Measurements from ENCODE around the gene CAND1.

Gene CAND1

DNA sequence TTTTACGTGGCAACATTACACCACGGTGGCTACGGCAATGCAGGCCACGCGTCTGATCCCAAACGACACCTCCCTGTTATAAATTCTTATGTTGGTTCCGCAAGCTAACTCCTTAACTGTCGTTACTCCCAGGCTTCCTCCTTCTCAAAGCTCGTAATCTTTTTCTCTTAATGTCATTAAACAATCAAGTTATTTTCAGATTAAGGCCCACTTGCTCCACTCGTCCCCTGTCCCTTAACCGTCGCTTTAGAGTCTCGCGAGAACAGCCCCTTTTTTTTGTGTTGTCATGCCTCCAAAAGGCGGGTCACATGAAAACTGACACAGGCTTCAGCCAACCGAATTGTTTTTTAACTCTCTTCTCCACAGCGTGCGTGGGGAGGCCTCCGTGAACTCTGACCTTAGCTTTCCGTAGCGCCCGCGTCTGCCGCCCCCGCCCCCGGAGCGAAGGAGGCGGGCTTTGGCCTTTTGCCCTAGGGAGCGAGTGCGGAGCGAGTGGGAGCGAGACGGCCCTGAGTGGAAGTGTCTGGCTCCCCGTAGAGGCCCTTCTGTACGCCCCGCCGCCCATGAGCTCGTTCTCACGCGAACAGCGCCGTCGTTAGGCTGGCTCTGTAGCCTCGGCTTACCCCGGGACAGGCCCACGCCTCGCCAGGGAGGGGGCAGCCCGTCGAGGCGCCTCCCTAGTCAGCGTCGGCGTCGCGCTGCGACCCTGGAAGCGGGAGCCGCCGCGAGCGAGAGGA, at the start of gene CAND1:
Gene CAND1 (plus strand): TSS at position 463 of the 737 bp plus-strand sequence. CDS start 360 bp downstream, outside the sequence.
- peak; percentile 94 to 96 for DNase-seq

DNA sequence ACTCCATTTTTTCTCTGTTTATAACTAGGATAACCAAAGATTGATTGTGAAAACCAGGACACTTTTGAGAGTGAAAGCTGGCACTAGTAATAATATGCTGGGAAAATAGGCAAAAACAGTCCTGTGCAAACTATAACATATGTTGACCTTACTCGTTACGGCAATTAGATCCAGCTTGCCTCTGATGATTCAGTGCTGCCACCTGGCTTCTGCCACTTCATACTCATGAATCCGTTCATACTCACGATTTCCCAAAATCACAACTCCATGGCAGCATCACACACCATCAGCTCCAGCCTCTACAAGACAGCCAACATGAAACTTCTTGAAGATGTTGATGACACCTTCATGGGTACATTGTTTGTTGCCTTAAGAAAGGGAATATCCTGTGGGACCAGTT, 49.1 kb upstream of the CAND1 start:
- DNase-seq = no peak

DNA sequence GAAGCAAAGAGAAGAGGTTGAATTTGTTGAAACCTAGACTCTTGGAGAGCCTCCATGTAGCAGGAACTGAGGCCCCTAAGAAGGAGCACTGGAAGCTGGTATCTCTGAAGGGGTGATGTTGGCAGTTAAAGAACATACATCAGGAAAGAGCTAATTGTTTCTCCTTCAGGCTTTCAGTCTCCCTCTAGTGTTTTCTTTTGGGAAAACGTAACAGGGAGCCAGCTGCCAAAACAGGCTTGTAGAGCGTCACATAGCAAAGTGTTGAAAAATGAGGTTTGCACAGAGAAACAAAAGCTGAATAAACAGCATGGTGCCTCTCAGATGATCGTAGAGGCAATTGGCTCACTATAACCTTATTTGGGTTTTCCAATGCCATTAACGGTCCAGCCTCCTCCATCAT, 46.9 kb upstream of the CAND1 start:
- no peak for DNase-seq

- no peak for DNase-seq
These were observed 45.9 kb upstream of the CAND1 start for GRCh38 chr12:67223225-67223624.

GRCh38 chr12:67237231-67237630, 31.9 kb upstream of the CAND1 start:
- no peak for DNase-seq

DNA sequence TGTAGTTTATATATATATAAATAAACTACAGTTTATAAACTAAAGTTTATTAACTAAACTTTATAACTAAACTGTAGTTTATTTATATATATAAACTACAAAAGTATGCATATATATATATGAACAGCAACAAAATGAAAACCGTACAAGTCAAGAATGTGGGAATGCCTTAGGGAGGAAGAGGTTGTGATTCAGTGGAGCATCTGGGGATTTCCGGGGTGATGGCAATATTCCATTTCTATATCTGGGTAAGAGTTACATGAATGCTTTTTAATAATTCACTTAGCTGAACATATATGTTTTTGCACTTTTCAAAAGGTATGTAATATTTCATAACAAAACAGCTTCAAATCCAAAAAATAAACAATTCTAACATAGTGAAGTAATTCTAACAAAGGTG, 30.1 kb upstream of the CAND1 start:
- no peak for DNase-seq

GRCh38 chr12:67241482-67241881, 27.7 kb upstream of the CAND1 start:
- DNase-seq = no peak

GRCh38 chr12:67243260-67243659, 25.9 kb upstream of the CAND1 start:
- no peak for DNase-seq

DNA sequence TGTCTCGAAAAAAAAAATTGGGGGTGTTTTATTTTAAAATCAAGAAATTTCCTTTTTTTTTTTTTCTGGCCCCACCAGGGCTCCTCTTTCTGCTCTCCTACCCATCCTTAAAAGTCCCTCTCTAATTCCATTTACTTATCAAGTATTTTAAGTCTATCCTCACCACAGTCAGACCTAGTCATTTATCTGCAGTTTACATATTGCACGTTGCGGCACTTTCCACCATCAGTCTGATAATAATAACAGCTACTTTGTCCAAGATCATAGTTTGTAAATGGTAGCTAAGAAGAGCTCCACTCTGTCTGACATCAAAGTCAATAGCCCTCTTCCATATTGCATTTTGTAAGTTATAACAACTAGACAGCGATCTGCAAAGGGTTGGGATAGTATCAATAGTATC, 23.6 kb upstream of the CAND1 start:
- no peak for DNase-seq

GRCh38 chr12:67251012-67251411, 18.1 kb upstream of the CAND1 start:
- DNase-seq = no peak

DNA sequence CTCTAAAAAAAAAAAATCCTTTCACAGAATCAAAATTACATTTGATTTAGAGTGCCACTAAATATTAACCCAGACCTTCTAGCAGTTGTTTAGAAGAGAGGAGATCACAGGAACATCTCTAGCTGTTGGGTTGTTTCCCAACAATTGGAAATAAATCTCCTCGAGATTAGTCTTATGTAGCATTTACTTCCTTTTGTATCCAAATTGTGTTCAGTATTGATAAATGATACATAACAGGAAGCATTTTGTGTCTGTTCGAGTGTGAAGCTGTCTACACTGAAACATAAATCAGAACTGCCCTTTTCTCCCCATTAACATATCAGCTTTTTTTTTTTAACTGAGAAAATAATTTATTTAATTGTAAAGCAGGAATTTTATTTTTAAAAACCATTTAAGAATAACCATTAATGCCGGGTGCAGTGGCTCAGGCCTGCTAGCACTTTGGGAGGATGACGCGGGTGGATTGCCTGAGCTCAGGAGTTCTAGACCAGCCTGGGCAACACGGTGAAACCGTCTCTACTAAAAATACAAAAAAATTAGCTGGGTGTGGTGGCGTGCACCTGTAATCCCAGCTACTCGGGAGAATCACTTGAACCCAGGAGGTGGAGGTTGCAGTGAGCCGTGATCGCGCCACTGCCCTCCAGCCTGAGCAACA, 14.7 kb upstream of the CAND1 start:
- DNase-seq = no peak

DNA sequence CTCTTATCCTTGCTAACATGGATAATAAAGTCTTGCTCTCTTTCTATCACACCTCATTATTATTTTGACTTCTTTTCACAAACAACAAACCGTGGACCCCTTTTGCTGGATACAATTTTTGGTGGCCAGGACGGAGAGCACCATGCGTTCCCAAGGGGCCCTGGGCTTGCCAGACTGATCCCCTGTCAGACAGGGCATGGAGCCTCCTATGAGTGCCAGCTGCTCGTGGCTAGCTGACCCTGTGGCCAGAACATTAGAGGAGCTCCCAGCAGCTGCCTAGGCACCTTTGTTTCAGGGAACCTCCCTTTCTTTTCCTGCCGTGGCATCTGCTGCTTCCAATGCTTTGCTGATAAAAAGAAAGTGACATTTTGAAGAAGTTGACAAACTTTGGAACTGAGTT, 12.5 kb upstream of the CAND1 start:
- DNase-seq = no peak

DNA sequence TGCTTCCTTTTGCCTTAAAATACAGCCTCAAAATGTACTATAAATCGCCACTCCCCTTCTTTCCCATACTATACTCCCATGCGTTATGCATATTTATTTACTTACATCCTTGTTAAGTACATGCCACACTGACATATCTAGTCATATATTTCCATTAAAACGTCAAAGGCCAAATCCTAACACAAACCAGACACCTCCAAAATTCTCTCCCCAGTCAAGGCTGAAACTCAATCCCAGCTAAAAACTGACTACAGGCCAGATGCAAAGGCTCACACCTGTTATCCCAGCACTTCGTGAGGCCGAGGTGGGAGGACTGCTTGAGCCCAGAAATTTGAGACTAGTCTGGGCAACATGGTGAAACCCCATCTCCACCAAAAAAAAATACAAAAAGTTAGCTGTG, 5.7 kb upstream of the CAND1 start:
- DNase-seq = no peak

- DNase-seq = peak; percentile 74 to 81
These were observed 743 bp upstream of the CAND1 start for GRCh38 chr12:67268335-67268895.

DNA sequence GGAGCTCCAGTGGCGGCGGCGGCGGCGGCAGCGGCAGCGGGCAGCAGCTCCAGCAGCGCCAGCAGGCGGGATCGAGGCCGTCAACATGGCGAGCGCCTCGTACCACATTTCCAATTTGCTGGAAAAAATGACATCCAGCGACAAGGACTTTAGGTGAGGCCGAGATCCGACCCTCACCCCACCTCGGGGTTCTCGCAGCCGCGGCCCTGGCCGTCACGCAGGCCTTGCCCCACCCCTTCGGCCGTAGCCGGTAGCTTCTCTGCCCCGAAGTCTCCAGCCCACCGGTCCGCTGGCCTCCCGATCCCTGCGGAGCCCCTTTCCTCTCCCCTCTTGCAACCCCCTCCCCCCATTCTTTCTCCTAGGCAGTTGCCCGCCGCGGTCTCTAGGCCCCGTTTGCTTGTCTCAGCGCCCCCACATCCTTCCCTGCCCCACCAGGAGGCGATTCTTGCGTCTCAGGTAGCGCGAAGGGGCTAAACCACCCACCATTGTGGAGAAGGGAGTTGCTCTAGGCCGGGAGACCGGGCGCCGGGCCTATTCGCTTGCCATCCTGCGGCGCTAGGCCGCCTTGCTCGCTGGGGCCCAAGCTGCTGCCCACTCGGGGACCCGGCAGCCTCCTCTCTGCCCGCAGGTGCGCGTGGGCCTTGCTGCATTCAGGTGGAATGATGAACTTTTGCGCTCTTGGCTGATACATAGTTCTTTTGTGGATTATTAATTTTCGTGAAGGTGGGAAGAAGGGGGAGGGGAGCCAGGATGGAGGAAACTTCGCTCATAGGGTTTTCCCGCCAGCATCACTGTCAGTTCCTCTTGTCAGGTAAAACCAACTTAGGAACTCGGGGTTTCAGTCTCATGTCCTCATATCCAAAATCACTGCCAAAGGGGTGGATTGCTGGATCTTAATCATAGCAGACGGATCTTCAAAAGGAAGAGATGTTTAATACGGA, 745 bp downstream of the CAND1 start:
- peak; percentile 46 to 54 for DNase-seq

DNA sequence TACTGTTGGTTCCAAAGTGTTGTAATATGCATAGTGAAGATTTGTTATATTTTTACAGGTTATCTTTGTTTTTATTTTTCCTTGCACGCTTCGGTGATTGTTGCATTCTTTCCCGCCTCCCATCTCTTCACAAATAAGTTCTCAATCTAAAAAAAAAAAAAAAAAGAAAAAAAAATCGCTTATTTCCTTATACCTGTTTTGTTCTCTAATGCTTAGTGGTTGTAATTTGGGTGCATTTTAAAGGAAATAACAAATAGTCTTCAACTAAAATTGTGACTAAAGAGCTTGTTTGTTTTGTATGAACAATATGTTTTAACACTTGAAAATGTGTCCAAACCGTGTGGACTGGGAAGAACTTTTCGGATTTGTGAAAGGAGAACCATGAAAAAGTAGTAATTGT, 1.5 kb downstream of the CAND1 start:
- no peak for DNase-seq

- DNase-seq = no peak
These were observed 2.8 kb downstream of the CAND1 start for GRCh38 chr12:67271976-67272375.

DNA sequence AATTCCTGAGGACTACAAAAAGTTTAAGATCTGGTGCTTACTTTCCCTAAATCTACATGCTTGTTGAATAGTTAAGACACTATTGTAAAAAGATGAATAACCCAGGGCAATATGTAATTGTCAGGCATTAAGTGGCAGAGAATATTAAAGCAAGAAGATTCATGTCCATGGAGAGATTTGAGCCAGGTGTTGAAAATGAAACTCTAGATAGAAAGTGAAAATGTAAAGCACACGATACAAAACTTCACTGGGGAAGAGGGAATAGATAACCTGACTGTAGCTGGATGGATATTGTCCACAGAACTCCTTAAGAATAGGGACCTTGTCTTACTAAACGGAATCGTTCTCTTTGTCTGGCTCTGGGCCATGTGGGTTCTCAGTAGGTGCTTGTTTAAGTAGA, 5.0 kb downstream of the CAND1 start:
- no peak for DNase-seq

- DNase-seq = no peak
These were observed 6.3 kb downstream of the CAND1 start for GRCh38 chr12:67275380-67275913.

DNA sequence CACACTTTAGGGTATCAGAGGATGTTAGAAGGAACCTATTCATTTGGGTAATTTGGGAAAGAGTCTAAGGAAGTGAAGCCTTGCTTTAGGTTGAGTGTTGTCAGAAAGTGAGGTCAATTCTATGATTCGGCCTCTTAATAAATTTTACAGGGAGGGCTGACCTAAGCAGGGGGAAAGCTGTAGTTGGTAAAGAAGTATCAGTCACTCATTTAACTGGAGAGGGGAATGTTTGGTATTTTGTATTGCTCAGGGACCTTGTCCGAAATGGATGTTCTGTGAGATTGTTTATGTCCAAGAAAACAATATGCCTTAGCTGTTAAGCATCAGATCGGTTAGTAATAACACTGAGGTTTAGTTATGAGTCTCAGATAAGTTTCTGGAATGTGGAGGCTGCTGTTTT, 7.3 kb downstream of the CAND1 start:
- DNase-seq = no peak

DNA sequence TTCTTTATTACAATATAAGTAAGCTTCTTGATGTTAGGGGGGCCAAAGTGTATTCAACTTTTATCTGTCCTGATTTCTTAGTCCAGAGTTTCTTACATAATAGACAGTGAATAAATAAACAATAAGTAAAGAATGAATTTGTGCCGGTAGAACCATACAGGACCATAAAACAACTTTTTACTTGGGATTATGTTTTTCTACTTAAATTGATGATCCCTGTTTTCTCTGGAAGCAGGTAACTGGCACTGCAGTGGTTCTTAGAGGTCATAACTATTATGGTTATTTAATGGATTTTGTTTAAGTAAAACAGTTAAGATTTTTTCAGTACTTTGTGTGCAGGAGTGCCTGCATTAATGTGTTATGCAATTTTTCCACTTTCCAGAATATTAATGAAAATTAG, 10.5 kb downstream of the CAND1 start:
- DNase-seq = no peak

GRCh38 chr12:67280088-67280487, 10.9 kb downstream of the CAND1 start:
- no peak for DNase-seq

DNA sequence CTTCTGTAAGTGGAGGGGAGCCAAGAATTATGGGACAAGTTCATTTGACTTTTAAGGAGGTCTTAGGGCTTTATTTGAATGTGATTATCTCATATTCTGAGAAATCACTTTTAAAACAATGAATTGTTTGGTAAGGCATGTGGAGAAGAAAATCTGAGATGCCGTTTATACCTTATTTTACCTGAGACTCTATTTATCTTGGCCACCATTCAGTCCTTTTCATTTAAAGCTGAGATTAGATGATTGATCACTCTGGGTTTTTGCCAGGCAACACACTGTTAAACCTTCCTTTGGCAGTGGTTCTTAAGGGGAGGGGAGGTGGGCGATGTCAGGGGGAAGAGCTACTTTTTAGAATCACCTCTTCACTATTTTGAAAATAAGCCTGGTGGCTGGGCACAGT, 11.4 kb downstream of the CAND1 start:
- DNase-seq = no peak
